Endothelial cell of hepatic sinusoid (primary cell): ENCODE data around the gene PLA2G6.
"Not testable (repeated sequence)": the region's sequence is repeated elsewhere in the genome, so short reads cannot be mapped to it uniquely, and the experiment has no call there.

Experiments used
- in situ Hi-C: cut with HindIII; loops from 2 replicates; pipeline ENCODE4 v1.10.0; 2017; ENCODE audit warnings: low sequenced_read_pairs

Gene PLA2G6

DNA sequence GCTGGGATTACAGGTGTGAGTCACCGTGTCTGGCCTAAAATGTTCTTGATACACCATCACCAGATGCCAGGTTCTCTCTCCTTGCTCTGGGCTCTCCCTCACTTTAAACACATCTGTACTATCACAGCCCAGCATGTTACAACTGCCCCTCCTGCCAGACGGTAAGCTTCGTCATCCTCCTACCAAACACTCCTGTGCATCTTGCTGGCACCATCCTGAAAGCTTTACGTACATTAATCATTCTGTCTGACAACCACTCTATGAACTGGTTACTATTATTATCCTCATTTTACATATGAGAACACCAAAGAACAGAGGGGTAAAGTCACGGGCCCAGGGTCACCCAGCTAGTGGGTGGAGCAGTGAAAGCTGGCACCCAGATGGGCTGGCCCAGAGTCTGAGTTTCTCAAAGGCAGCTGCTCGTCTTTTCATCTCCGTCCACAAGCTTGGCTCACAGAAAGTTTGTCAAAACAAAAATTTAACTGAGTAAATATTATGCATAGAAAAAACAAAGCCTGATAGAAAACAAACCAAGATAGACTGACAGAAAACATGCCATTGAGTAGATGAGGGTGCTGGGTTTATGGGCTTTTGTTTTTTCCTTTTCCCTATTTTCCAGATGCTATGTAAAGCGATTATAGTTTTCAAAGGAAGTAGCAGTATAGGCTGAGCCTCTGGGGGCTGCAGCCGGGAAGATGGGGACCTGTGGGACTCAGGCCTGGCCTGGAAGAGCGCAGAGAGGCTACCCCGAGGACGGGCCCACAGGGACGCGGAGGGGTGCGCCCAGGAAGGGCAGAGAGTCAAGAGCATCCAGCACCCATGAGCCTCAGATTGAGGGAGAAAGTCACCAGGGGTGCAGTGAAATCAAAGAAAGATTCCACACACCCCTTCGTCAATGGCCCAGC lies 9.5 kb downstream of the PLA2G6 start:
- in situ Hi-C loops: loop anchor here (5.0 kb wide), 4 partner anchors 55 to 130 kb away; no protein-coding TSS in a partner anchor

DNA sequence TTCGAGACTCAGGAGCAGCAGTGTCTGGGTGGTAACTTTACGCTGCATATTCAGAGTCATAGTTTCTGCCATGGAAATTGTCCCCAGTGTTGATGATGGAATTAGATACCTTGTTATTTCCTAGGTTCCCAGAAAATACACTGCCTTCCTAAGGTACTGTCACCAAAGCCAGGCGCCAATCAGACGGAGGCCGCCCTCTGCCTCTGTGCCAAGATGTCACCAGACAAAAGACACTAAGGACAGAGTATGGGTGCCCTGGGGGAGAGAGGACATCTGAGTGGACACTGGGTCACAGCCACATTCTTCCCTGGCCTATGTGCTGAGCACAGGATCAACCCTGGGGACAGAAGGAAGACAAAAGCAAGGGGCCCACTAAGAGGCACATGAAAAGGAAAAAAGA lies 11.2 kb downstream of the PLA2G6 start:
- in situ Hi-C loops: loop anchor here (5.0 kb wide), 4 partner anchors 53 to 132 kb away; no protein-coding TSS in a partner anchor

GRCh38 chr22:38169116-38169515 lies 12.5 kb downstream of the PLA2G6 start:
- in situ Hi-C loops: no loop called here

DNA sequence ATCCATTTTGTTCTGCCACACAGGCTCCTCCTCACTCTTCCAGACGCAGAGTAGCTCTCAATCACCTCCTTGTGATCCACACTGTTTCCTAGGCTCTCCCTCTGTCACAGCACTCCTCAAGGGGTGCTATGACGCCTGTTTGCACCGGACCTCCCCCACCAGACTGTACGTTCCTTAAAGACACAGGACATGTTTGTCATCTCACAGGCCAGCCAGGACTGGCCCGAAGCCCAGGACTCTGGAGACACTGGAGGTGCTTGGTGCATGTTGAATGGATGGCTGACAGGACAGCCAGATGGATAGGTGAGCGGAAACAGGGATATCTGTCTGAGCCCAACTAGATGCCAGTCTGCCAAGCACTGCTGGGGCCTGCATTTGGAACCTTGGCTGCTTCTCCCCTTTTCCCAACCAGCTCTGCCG lies 13.6 kb downstream of the PLA2G6 start:
- in situ Hi-C loops: no loop called here

- in situ Hi-C loops: no loop called here
These were observed 15.6 kb downstream of the PLA2G6 start for GRCh38 chr22:38165922-38166593.

- in situ Hi-C loops: no loop called here
These were observed 17.1 kb downstream of the PLA2G6 start for GRCh38 chr22:38164551-38164918.

DNA sequence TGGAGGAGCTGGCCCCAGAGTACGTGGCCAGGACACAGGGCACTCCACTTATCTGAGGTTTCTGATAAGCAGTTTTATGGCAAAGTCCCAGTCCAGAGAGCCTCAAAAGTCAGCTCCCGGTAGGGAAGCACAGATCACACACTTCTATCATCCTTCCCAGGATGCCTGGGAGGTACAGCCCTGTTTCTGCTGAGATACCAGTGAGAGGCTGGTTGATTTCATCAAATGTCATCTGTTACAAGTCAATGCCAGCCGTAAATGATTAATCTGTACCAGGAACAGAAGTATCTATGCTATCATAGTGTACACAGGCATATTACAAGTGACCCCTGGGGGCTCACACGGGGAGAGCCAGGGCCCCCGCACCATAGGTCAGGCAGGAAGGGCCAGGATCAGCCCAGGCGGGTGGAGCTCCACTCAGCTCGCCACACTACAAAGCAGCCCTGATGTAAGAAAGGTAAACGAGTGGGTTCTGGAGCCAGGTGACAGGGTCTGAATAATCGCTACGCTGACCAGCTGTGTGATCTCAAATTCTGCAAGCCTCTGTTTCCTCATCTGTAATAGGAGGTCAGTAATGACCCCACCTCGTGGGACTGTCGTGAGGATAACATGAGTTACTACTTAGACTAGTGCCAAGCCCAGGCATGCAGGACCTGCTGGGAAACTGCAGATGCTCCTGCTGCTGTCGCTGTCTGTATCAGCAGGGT lies 17.6 kb downstream of the PLA2G6 start:
- in situ Hi-C loops: no loop called here

DNA sequence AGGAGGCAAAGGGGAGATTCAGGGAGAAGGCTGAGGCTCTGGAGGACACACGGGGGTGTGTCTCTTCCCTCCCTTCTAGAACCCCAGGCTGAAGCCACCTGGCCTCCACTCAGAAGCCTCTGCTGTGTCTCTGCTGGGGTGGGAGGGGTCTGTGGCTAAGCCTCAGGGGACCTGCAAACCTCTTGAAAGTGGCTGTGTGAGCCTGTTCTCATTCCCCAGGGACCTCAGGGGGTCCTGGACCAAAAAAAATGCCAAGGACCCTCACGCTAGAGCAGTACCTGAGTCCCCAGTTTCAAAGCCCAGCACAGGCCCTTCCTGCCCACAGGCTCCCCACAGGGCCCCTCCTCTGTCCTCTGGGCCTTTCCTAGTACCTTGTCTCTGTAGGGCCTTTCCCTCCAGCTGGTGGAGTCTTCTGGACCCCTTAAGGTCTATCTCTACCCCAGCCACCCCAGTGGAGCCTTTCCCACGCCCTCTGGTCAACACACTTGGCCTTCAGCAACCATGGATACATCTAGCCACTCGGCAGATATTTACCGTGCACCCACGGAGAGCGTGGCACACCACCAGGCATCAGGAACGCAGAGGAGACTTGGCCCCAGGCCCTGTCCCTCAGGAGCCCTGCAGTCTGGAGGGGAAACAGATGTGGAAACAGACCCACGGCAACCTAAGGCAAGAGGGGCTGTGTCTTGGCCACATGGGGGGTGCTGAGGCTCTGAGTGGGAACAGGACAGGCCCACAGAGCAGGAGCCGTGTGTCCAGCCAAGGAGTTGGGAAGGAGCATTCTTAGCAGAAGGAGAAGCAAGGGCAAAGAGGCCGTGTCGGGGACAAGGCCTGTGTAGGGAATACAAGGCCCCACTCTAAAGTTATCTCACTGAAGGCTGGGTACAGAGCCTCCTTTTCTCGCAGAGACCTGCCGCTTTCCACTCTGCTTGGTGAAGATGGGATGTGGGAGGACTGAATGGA lies 18.5 kb downstream of the PLA2G6 start:
- in situ Hi-C loops: no loop called here

GRCh38 chr22:38155703-38156102 lies 25.9 kb downstream of the PLA2G6 start:
- in situ Hi-C loops: no loop called here

GRCh38 chr22:38154563-38154915 lies 27.1 kb downstream of the PLA2G6 start:
- in situ Hi-C loops: not testable (repeated sequence)

GRCh38 chr22:38153821-38154562 lies 27.6 kb downstream of the PLA2G6 start:
- in situ Hi-C loops: no loop called here

GRCh38 chr22:38151126-38151500 lies 30.5 kb downstream of the PLA2G6 start:
- in situ Hi-C loops: no loop called here

DNA sequence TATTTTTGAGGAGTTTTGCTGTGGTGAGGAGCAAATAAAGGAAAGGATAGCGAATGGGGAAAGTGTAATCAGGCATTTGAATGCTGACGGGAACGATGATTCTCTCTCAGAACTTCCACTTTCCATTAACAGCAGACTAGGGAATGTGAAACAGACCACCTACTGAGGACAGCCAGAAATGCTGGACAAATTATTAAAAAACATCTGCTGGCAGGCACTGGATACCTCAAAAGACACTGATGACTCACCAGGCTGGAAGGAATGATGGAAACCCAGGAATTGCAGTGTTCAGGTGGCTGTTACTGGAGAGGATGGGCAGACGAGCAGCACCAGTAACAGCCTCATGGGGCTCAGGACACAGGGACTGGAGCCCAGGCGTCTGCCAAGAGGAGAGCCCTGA lies 33.4 kb downstream of the PLA2G6 start:
- in situ Hi-C loops: no loop called here

GRCh38 chr22:38146166-38146565 lies 35.5 kb downstream of the PLA2G6 start:
- in situ Hi-C loops: not testable (repeated sequence)

DNA sequence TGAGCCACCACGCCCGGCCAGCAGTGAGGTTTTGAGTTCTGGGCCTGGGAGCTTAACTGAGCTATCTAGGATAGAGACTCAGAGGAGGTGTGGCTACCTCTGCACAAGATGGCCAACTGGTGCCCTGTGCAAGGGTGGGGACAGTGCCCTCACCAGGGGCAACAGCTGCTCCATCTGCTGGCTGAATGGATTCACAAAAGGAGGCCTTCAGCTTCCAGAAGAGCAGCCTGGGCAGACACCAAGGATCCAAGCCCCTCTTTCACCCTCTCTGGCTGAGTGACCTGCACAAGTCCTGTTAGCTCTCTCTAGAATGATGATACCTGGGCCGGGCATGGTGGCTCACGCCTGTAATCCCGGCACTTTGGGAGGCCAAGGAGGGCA lies 37.6 kb downstream of the PLA2G6 start:
- in situ Hi-C loops: no loop called here

GRCh38 chr22:38142606-38143005 lies 39.0 kb downstream of the PLA2G6 start:
- in situ Hi-C loops: no loop called here

DNA sequence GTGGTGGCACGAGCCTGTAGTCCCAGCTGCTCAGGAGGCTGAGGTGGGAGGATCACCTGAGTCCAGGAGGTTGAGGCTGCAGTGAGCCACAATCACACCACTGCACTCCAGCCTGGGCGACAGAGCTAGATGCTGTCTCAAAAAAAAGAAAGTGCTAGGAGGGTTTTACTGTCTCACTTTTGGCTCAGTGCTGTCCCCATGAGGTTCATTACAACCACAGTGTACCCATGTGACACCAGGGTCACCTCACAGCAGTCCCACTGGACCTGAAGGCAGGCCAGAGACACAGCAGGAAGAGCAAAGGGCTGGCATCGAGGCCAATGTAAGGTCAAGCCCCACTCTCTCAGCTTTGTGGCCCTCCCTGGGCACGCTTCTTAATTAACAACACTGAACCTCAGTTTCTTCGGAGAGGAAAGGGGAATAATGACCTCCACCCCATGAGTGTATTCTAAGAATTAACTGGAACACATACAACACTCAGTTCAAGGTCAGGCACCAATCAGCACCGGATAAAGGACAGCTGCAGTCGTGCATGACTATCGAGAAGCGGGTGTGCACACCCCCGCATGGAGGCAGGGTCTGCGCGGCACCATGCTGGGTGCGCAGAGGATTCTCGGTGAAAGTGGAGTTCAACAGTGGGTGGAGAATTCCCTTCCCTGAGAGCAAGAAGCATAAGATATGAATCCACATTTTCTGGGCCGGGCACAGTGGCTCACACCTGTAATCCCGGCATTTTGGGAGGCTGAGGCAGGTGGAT lies 40.2 kb downstream of the PLA2G6 start:
- in situ Hi-C loops: no loop called here

GRCh38 chr22:38139901-38140300 lies 41.7 kb downstream of the PLA2G6 start:
- in situ Hi-C loops: no loop called here

DNA sequence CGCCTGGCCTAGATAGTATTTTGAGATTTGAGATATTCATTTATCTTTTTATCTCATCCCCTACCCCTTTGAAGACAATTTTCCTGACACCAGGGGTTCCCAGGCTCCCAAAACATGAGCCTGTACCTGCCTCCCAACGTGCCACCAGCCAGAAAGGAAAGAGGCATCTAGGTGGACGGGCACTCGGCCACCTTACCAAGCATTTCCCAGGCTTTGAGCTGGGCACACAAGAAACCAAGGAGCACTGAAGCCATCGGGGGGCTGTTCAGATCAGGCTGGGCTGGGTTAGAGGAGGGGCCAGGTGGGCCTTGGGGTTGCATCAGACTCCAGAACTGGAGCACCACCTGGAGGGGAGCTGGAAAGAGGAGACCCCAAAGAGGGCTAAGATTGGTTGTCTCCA lies 42.7 kb downstream of the PLA2G6 start:
- in situ Hi-C loops: no loop called here
